ENCODE results near the gene NCBP2L.

NCBP2L gene

DNA sequence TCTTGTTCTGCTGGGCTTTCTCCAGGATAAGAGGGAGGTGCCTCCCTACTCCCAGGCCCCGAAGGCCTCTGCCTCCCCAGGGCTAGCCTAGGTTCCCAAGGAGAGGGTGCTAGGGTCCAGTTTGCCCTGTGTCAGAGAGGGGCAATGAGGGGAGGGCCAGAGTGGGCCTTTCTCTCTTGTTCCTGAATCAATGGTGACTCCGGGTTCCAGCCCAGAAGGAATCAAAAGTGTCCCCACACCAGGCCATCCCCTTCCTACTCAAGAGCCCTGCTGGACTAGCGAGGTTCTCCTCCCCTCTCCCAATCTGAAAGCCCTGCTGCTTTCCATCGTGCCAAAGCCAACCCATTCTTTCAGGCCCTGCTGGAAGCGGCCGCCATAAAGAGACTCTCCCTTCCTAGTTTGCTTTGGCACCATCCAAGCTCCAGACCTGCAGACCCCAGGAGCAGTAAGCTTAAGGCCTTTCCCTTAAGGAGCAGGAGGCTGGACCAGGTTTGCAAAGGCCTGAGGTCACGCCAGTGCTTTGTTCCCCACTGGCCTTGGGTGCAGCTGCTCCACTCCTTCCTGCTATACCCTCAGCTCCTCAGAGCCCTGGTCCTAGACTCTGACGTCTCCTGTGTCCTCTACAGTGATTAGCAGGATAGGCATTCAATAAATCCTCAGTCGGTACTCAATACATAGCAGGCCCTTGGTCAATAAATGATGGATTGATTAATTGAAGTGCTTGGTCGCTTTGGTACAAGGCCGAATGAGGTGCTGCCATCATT lies 12.5 kb upstream of the NCBP2L start:
- TF ChIP-seq FOXM1 (IDR thresholded peaks at IDR 0.05; ENCODE audit: borderline replicate concordance, low read depth) = no peak

DNA sequence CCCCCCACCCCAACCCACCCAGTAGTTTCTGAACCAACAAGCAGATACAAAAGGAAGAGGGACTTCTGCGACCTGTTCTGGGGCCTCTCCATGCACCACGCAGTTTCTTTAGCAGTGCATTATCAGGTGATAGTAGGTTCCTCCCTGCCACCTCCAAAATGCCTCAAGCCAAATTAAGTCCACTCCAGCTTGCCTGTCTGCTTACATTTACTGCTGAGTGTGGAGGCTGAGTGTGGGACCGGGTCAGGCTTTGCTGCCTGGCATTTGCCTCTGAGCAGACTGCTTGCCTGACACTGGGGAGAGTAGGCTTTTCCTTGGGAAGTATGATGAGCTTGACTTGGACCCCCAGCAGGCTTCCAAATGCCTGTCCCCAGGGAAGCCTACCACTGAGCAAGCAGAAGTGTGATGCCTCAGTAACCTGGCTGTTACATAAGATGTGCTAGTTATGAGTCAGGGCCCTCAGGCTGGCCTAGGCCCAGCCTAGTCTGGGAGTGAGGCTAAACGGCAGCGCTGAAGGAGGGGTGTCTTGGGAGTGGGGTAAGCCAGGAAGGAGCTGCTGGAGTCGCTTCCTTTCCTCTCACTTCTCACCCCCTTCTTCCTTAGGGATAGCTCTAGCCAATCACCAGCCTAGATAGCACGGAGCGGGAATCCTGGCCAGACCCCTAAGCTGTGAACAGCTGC lies 10.9 kb upstream of the NCBP2L start:
- no peak for TF ChIP-seq YY1 (IDR thresholded peaks at IDR 0.05; ENCODE audit: low read depth)
- no peak for TF ChIP-seq RAD21 (IDR thresholded peaks at IDR 0.05; ENCODE audit: low read depth)
- TF ChIP-seq TAF1 (IDR thresholded peaks at IDR 0.05; ENCODE audit: low read depth) = no peak
- no peak for TF ChIP-seq NFIC (IDR thresholded peaks at IDR 0.05)
- TF ChIP-seq, protein P1, sequence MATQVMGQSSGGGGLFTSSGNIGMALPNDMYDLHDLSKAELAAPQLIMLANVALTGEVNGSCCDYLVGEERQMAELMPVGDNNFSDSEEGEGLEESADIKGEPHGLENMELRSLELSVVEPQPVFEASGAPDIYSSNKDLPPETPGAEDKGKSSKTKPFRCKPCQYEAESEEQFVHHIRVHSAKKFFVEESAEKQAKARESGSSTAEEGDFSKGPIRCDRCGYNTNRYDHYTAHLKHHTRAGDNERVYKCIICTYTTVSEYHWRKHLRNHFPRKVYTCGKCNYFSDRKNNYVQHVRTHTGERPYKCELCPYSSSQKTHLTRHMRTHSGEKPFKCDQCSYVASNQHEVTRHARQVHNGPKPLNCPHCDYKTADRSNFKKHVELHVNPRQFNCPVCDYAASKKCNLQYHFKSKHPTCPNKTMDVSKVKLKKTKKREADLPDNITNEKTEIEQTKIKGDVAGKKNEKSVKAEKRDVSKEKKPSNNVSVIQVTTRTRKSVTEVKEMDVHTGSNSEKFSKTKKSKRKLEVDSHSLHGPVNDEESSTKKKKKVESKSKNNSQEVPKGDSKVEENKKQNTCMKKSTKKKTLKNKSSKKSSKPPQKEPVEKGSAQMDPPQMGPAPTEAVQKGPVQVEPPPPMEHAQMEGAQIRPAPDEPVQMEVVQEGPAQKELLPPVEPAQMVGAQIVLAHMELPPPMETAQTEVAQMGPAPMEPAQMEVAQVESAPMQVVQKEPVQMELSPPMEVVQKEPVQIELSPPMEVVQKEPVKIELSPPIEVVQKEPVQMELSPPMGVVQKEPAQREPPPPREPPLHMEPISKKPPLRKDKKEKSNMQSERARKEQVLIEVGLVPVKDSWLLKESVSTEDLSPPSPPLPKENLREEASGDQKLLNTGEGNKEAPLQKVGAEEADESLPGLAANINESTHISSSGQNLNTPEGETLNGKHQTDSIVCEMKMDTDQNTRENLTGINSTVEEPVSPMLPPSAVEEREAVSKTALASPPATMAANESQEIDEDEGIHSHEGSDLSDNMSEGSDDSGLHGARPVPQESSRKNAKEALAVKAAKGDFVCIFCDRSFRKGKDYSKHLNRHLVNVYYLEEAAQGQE (IDR thresholded peaks at IDR 0.05; ENCODE audit: low read depth) = no peak
- TF ChIP-seq ZBTB7A (IDR thresholded peaks at IDR 0.05; ENCODE audit: low read depth) = no peak
- no peak for TF ChIP-seq TEAD4 (IDR thresholded peaks at IDR 0.05)
- TF ChIP-seq CREB1 (IDR thresholded peaks at IDR 0.05; ENCODE audit: low read depth) = no peak
- TF ChIP-seq EGR1 (IDR thresholded peaks at IDR 0.05) = no peak
- TF ChIP-seq, protein P2, sequence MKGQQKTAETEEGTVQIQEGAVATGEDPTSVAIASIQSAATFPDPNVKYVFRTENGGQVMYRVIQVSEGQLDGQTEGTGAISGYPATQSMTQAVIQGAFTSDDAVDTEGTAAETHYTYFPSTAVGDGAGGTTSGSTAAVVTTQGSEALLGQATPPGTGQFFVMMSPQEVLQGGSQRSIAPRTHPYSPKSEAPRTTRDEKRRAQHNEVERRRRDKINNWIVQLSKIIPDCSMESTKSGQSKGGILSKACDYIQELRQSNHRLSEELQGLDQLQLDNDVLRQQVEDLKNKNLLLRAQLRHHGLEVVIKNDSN (IDR thresholded peaks at IDR 0.05) = no peak
- no peak for TF ChIP-seq CEBPB (IDR thresholded peaks at IDR 0.05)
- no peak for TF ChIP-seq EP300 (IDR thresholded peaks at IDR 0.05; ENCODE audit: borderline replicate concordance)
- TF ChIP-seq, protein P3, sequence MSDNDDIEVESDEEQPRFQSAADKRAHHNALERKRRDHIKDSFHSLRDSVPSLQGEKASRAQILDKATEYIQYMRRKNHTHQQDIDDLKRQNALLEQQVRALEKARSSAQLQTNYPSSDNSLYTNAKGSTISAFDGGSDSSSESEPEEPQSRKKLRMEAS (IDR thresholded peaks at IDR 0.05) = no peak
- TF ChIP-seq TCF12 (IDR thresholded peaks at IDR 0.05; ENCODE audit: low read depth) = no peak
- TF ChIP-seq FOXM1 (IDR thresholded peaks at IDR 0.05; ENCODE audit: borderline replicate concordance, low read depth) = no peak

DNA sequence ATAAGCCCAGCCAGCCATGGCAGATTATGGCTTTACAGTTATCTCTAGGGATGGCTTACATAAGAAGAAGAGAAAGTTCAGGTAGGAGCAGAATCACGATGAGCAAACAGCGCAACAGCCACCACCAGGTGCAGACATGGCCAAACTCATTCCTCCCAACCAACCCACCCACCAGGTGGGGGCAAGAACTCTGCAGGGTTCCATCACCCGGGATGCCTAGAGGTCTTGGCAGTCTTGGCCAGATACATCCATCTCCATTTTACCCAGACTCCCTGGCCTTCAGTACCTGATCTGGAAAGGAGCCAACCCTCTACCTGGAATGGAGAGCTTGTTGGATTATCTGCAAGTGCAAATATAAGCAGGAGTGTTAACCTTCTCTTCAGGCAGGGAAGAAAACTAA lies 9.5 kb upstream of the NCBP2L start:
- TF ChIP-seq NFIC (IDR thresholded peaks at IDR 0.05) (no peak), CREB1 (IDR thresholded peaks at IDR 0.05; ENCODE audit: low read depth) (no peak), TAF1 (IDR thresholded peaks at IDR 0.05; ENCODE audit: low read depth) (no peak)

DNA sequence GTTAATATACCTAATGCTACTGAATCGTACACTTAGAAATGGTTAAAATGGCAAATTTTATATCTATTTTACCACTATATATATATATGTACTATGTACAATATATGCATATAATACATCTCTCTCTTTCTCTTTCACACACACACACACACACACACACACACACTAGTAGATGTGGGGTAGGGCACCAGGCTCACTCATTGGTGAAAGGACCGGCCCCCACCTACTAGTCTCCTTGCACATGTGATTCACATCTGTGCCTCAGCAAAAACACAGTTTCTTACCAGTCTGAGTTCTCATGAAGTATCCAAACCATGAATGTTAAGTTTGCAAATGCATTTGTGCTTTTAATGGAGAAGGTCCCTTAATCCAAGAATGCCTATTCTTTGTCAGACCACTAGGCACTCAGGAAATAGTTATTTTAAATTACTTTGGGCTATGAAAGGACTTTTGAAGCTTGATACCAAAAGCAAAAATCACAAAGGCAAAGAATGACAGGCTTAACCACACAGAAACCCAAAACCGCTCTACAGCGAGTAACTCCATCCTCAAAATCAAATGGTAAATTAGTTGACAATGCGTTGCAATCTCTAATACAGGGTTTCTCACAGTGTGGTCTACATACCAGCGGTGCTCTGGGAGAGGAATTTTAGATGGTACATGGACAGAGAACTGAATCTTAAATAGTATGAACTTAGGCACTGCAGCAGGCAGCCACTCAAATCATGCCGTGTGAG lies 7.8 kb upstream of the NCBP2L start:
- TF ChIP-seq FOXM1 (IDR thresholded peaks at IDR 0.05; ENCODE audit: borderline replicate concordance, low read depth) (no peak), TCF12 (IDR thresholded peaks at IDR 0.05; ENCODE audit: low read depth) (no peak), RAD21 (IDR thresholded peaks at IDR 0.05; ENCODE audit: low read depth) (no peak), CREB1 (IDR thresholded peaks at IDR 0.05; ENCODE audit: low read depth) (no peak), YY1 (IDR thresholded peaks at IDR 0.05; ENCODE audit: low read depth) (no peak), CEBPB (IDR thresholded peaks at IDR 0.05) (no peak), ZBTB7A (IDR thresholded peaks at IDR 0.05; ENCODE audit: low read depth) (no peak), TAF1 (IDR thresholded peaks at IDR 0.05; ENCODE audit: low read depth) (no peak), NFIC (IDR thresholded peaks at IDR 0.05) (no peak), EP300 (IDR thresholded peaks at IDR 0.05; ENCODE audit: borderline replicate concordance) (no peak), TEAD4 (IDR thresholded peaks at IDR 0.05) (no peak), EGR1 (IDR thresholded peaks at IDR 0.05) (no peak)
- TF ChIP-seq, protein P2 (IDR thresholded peaks at IDR 0.05) = no peak
- TF ChIP-seq, protein P1 (IDR thresholded peaks at IDR 0.05; ENCODE audit: low read depth) = no peak
- TF ChIP-seq, protein P3 (IDR thresholded peaks at IDR 0.05) = no peak

DNA sequence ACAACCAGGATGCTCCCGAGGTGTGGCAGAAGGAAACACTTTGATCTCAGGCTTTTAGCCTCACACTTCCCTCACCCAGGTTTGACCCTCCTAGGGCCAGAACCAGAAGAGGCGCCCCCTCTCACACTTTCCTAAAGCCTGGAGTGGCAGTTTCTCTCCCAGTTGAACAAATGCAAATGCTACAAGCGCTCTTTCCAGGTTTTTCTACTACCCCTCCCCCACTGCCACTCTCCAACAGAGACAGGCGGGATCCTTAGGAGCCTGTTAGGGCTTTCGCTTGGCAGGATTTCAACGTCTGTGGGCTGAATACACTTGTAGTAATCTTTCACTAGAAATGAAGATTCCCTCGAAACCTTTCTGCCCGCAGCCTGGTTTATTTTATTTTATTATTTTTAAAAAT lies 4.3 kb upstream of the NCBP2L start:
- no peak for TF ChIP-seq EGR1 (IDR thresholded peaks at IDR 0.05)
- no peak for TF ChIP-seq TAF1 (IDR thresholded peaks at IDR 0.05; ENCODE audit: low read depth)
- no peak for TF ChIP-seq RAD21 (IDR thresholded peaks at IDR 0.05; ENCODE audit: low read depth)
- TF ChIP-seq EP300 (IDR thresholded peaks at IDR 0.05; ENCODE audit: borderline replicate concordance) = no peak
- TF ChIP-seq, protein P2 (IDR thresholded peaks at IDR 0.05) = no peak
- TF ChIP-seq TEAD4 (IDR thresholded peaks at IDR 0.05) = no peak
- no peak for TF ChIP-seq CREB1 (IDR thresholded peaks at IDR 0.05; ENCODE audit: low read depth)
- TF ChIP-seq, protein P3 (IDR thresholded peaks at IDR 0.05) = no peak
- no peak for TF ChIP-seq YY1 (IDR thresholded peaks at IDR 0.05; ENCODE audit: low read depth)
- TF ChIP-seq FOXM1 (IDR thresholded peaks at IDR 0.05; ENCODE audit: borderline replicate concordance, low read depth) = no peak
- TF ChIP-seq ZBTB7A (IDR thresholded peaks at IDR 0.05; ENCODE audit: low read depth) = no peak
- no peak for TF ChIP-seq TCF12 (IDR thresholded peaks at IDR 0.05; ENCODE audit: low read depth)
- TF ChIP-seq, protein P1 (IDR thresholded peaks at IDR 0.05; ENCODE audit: low read depth) = no peak
- TF ChIP-seq NFIC (IDR thresholded peaks at IDR 0.05) = no peak
